Fibroblast of skin of left biceps (primary cell): Measurements from ENCODE around the gene DMRT1.
"Not testable (repeated sequence)": the region's sequence is repeated elsewhere in the genome, so short reads cannot be mapped to it uniquely, and the experiment has no call there.

Experiments
- DNase-seq, 2 experiments: peaks; one replicate each; pipeline ENCODE4 v3.0.0-alpha.2; 2013; ENCODE audit warnings: low read depth in 2 of 2

The DMRT1 gene

GRCh38 chr9:995781-996180, 154.3 kb downstream of the DMRT1 start:
- no peak for DNase-seq

GRCh38 chr9:998299-999110, 157.0 kb downstream of the DMRT1 start:
- not testable (repeated sequence) for DNase-seq

- DNase-seq = no peak
Measured at GRCh38 chr9:1001838-1002237, 160.3 kb downstream of the DMRT1 start.

GRCh38 chr9:1002678-1003077, 161.2 kb downstream of the DMRT1 start:
- no peak for DNase-seq

- peak; percentile 10 for DNase-seq
Measured at GRCh38 chr9:1005043-1005667, 163.7 kb downstream of the DMRT1 start.

- no peak for DNase-seq
Measured at GRCh38 chr9:1007312-1007711, 165.8 kb downstream of the DMRT1 start.

- DNase-seq = no peak
Measured at GRCh38 chr9:1008216-1008615, 166.7 kb downstream of the DMRT1 start.

GRCh38 chr9:1009101-1009707, 167.7 kb downstream of the DMRT1 start:
- DNase-seq = peak; percentile 27 to 44

GRCh38 chr9:1013021-1013420, 171.5 kb downstream of the DMRT1 start:
- no peak for DNase-seq

- no peak for DNase-seq
Measured at GRCh38 chr9:1014225-1014624, 172.7 kb downstream of the DMRT1 start.

- DNase-seq = no peak
Measured at GRCh38 chr9:1014640-1015039, 173.1 kb downstream of the DMRT1 start.

GRCh38 chr9:1018121-1018520, 176.6 kb downstream of the DMRT1 start:
- DNase-seq = no peak
